HG03025 (cell line): ENCODE results near the gene CLCN1.

Experiments
- ATAC-seq: cut with Tn5 transposase; IDR thresholded peaks from one replicate; pipeline ENCODE4 v1.9.1; 2021; ENCODE audit warnings: mild to moderate bottlenecking, moderate library complexity; ENCODE audit not compliant: unreplicated experiment, low FRiP score

CLCN1 gene

GRCh38 chr7:143290293-143290692 lies 25.6 kb upstream of the CLCN1 start:
- ATAC-seq = no peak

- no peak for ATAC-seq
Measured at GRCh38 chr7:143292876-143293275, 23.0 kb upstream of the CLCN1 start.

GRCh38 chr7:143295870-143296269 lies 20.0 kb upstream of the CLCN1 start:
- ATAC-seq = no peak

- ATAC-seq = no peak
Measured at GRCh38 chr7:143296686-143297085, 19.2 kb upstream of the CLCN1 start.

GRCh38 chr7:143299346-143299745 lies 16.6 kb upstream of the CLCN1 start:
- ATAC-seq = no peak

GRCh38 chr7:143299840-143300239 lies 16.1 kb upstream of the CLCN1 start:
- no peak for ATAC-seq

GRCh38 chr7:143300959-143301935 lies 14.7 kb upstream of the CLCN1 start:
- ATAC-seq = no peak

GRCh38 chr7:143303733-143304132 lies 12.2 kb upstream of the CLCN1 start:
- ATAC-seq = no peak

GRCh38 chr7:143304938-143305337 lies 11.0 kb upstream of the CLCN1 start:
- ATAC-seq = no peak

GRCh38 chr7:143305423-143306070 lies 10.4 kb upstream of the CLCN1 start:
- no peak for ATAC-seq

- ATAC-seq = no peak
Measured at GRCh38 chr7:143308632-143309031, 7.3 kb upstream of the CLCN1 start.

GRCh38 chr7:143314127-143314526 lies 1.8 kb upstream of the CLCN1 start:
- no peak for ATAC-seq

GRCh38 chr7:143316492-143316891 lies 581 bp downstream of the CLCN1 start:
- no peak for ATAC-seq

GRCh38 chr7:143318661-143319060 lies 2.8 kb downstream of the CLCN1 start:
- ATAC-seq = no peak

GRCh38 chr7:143320620-143321019 lies 4.7 kb downstream of the CLCN1 start:
- no peak for ATAC-seq

- ATAC-seq = no peak
Measured at GRCh38 chr7:143321242-143321641, 5.3 kb downstream of the CLCN1 start.

GRCh38 chr7:143321734-143322133 lies 5.8 kb downstream of the CLCN1 start:
- no peak for ATAC-seq

- ATAC-seq = no peak
Measured at GRCh38 chr7:143322760-143323633, 7.1 kb downstream of the CLCN1 start.

GRCh38 chr7:143323653-143324052 lies 7.7 kb downstream of the CLCN1 start:
- ATAC-seq = no peak

GRCh38 chr7:143325240-143325639 lies 9.3 kb downstream of the CLCN1 start:
- no peak for ATAC-seq

- ATAC-seq = peak; percentile 65
Measured at GRCh38 chr7:143327903-143328302, 12.0 kb downstream of the CLCN1 start.
